Colonic mucosa (tissue), 4 donors: Measurements from ENCODE around the gene ZC3HAV1L. TPM values are rescaled to one million over a fixed set of nuclear protein-coding genes. Genes with fewer than 3 reads are reported as not detected.

ENCODE experiments used
- DNase-seq: peaks from one replicate; pipeline ENCODE4 v3.0.0-alpha.2; 2020
- H3K27ac ChIP-seq: fragments of 200-600 bp; one replicate; pipeline ENCODE4 v1.8.0; 2021
- H3K27me3 ChIP-seq: fragments of 200-600 bp; one replicate; pipeline ENCODE4 v1.8.0; 2021
- H3K36me3 ChIP-seq: fragments of 200-600 bp; one replicate; pipeline ENCODE4 v1.8.0; 2021
- H3K4me1 ChIP-seq: fragments of 200-600 bp; one replicate; pipeline ENCODE4 v1.8.0; 2021; ENCODE audit warnings: mild to moderate bottlenecking
- H3K4me3 ChIP-seq: fragments of 200-600 bp; one replicate; pipeline ENCODE4 v1.8.0; 2021
- H3K9ac ChIP-seq, 2 donors: one replicate each; pipeline ENCODE4 v1.7.0; 2013; ENCODE audit warnings: control low read depth in 2 of 2, low read depth in 2 of 2, low read length in 2 of 2
- H3K9me3 ChIP-seq: fragments of 200-600 bp; one replicate; pipeline ENCODE4 v1.8.0; 2021
- CTCF ChIP-seq: fragments of 200-600 bp; IDR thresholded peaks from one replicate; pipeline ENCODE4 v1.8.0; 2022; ENCODE audit warnings: antibody characterized with exemption, mild to moderate bottlenecking
- intact Hi-C: fragments of 100-400 bp; cut with DNase I; formaldehyde crosslinking; loops from one replicate; pipeline ENCODE4 v1.14.1; 2022
- total RNA-seq, 2 donors: library from RNA; stranded (reverse); fragmentation: NEBNext Ultra II Directional in 1 of 2; extraction: Animal tissue kit (Norgen Biotek cat#: 25700) in 1 of 2; gene quantifications; one replicate each; pipeline ENCODE4 v1.2.1, GENCODE V29; 2021
- donor health status: healthy.
- donor health status: DM: no; HTN: no; CAD: no.
- donor health status: DM: no; HTN: no; CAD: no.

Gene ZC3HAV1L
- total RNA-seq, 2 donors from 2014 or later, result 10.9 to 11.7 TPM

DNA sequence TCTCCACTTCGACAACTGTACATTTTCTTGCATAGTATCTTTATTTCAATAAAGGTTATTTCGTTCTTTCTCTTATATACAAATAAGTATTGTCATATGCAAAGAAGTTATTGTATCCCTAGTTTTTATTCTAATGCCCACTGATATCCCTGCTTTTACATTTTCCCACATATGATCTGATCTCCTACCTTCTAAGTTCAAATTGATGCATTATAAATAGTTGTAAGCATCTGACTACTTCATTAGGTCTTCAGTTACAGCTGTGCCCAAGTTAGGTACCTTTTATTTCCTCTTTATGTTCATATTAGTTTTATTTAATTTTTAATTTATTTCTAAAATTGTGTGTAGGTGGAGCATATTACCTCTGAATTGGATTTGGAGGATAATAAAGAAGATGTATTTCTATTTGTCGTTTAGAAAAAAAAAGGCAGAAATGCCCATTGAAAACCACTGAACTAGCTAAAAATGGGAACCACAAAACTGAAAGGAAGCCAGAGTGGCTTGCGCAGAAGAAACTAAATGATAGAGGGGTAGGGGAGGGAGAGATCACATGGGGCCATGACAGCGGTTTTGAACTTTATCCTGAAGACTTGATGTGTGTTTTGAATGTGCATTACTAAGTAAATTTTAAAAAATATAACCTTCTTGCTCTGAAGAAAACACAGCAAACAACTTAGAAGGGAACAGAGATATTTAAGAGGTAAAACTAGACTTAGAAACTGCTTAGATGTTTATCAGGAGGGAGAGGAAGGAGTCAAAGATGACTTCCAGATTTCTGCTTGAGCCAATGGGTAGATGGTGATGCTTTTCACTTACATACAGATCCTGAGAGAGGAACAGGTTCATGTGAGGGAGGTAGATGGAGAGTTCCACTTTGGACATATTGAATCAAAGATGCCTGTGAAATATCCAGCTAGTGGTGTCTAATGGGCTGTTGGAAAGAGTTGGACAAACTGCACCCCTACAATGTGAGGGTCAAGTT lies 9.3 kb upstream of the ZC3HAV1L start:
- no peak for TF ChIP-seq CTCF

GRCh38 chr7:139043823-139044812 lies 8.3 kb upstream of the ZC3HAV1L start:
- intact Hi-C loops, result no loop called here
- H3K27me3 ChIP-seq, result no peaks in the 10 kb centered on the region
- H3K9me3 ChIP-seq, result no peaks in the 10 kb centered on the region
- H3K36me3 ChIP-seq, result no peaks in the 10 kb centered on the region
- peak; percentile 33 for DNase-seq
- no peak for TF ChIP-seq CTCF
- H3K4me1 ChIP-seq, result no peaks in the 10 kb centered on the region
- H3K9ac ChIP-seq, result no peak overlapping the region
- H3K4me3 ChIP-seq, result no peak overlapping the region
- H3K27ac ChIP-seq, result no peak overlapping the region

More for the DNA sequence above, 9.3 kb upstream of the ZC3HAV1L start:
- intact Hi-C loops, result no loop called here
- Histone ChIP-seq H3K9ac (no peak overlapping the region), H3K4me1 (no peaks in the 10 kb centered on the region), H3K9me3 (no peaks in the 10 kb centered on the region), H3K36me3 (no peaks in the 10 kb centered on the region), H3K27me3 (no peaks in the 10 kb centered on the region), H3K4me3 (no peak overlapping the region), H3K27ac (no peak overlapping the region)
- DNase-seq, result no peak

DNA sequence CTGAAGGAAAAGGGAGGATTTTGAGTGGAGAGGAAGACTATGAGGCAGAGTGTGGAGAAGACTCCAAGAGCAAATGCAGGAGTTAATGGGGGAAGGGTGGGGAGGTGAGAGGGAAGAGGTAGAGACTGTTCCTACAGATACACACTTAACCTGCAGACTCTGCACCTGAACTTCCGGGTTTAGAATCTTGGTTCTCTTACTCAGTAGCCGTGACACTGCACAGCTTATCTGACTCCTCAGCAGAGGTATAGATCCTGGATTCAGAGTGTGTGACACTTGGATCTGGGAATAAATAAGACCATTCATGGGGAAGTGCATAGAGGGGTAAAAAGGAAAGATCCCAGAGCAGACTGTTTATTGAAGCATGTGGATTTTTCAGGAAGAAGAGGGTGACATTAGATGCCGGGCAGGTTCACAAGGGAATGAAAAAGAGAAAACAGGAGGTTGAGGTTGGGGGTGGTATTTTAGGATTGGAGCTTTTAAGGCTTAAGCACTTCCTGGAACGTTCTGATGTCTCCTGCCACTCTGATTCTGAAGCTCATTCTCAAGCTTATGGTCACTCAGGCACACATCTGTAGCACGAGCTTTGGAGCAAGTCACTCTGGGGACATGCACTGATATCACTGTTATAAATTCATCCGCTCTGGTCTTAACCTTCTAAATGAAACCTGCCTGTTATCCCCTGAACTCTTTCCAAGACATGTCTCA lies 5.7 kb upstream of the ZC3HAV1L start:
- Histone ChIP-seq H3K4me3 (no peak overlapping the region), H3K9me3 (no peaks in the 10 kb centered on the region), H3K27me3 (no peaks in the 10 kb centered on the region), H3K9ac (no peak overlapping the region), H3K27ac (no peak overlapping the region), H3K36me3 (no peaks in the 10 kb centered on the region), H3K4me1 (no peaks in the 10 kb centered on the region)
- no peak for DNase-seq
- no peak for TF ChIP-seq CTCF
- intact Hi-C loops, result no loop called here

DNA sequence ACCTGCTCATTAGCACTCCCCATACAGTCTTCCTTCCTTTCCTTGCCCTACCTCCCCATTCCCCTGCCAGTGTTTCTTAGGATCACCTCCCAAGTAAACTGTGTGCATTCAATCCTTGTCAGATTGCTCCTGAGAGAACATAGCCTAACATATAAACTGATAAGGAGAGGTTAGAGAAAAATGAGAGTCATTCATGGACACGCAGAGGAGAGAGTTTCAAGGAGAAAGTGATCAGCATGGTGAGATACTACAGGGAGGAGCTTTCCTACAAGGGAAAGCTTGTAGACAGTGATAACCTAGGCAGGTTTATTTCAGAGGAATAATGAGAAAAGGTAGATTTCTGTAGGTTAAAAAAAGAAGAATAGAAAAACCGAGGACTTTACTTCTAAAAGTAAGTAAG lies 2.8 kb upstream of the ZC3HAV1L start:
- no peak for DNase-seq
- no peaks in the 10 kb centered on the region for H3K9me3 ChIP-seq
- no peak overlapping the region for H3K9ac ChIP-seq
- H3K4me3 ChIP-seq, result no peak overlapping the region
- H3K4me1 ChIP-seq, result no peaks in the 10 kb centered on the region
- no peak for TF ChIP-seq CTCF
- no peaks in the 10 kb centered on the region for H3K27me3 ChIP-seq
- H3K36me3 ChIP-seq, result no peaks in the 10 kb centered on the region
- H3K27ac ChIP-seq, result no peak overlapping the region
- intact Hi-C loops, result no loop called here

DNA sequence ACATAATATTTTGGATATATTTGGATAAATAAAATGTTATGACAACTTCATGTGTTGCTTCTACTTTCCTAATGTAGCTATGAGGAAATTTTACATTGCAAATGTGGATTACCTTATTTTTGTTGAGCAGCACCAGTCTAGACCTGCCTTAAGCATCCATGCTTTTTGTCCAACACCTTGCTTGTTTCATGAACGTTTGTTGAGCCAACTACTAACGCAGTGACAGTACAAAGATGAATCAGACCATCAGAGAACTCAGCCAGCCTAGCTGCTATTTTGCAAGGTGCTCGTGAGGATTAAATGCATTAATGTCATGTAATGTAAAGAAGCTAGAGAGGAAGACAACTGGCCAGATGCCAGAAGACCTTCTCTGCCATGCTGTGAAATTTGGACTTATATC lies 1.1 kb upstream of the ZC3HAV1L start:
- H3K4me3 ChIP-seq, result no peak overlapping the region
- DNase-seq, result no peak
- H3K27me3 ChIP-seq, result no peaks in the 10 kb centered on the region
- intact Hi-C loops, result no loop called here
- H3K36me3 ChIP-seq, result no peaks in the 10 kb centered on the region
- H3K9ac ChIP-seq, result no peak overlapping the region
- no peaks in the 10 kb centered on the region for H3K4me1 ChIP-seq
- H3K9me3 ChIP-seq, result no peaks in the 10 kb centered on the region
- no peak for TF ChIP-seq CTCF
- H3K27ac ChIP-seq, result no peak overlapping the region
